GM12864 (cell line): ENCODE results near the gene ZDHHC6.

ENCODE experiments used
- DNase-seq: peaks from one replicate; pipeline ENCODE4 v3.0.0-alpha.2; 2011; ENCODE audit warnings: low read depth
- H3K4me3 ChIP-seq: 2 replicates; pipeline ENCODE4 v1.5.1; 2011; ENCODE audit warnings: mild to moderate bottlenecking, low read depth, low read length, control low read depth
- TF ChIP-seq, protein P1 (sequence below): IDR thresholded peaks from 2 replicates; pipeline ENCODE4 v1.5.1; 2011; ENCODE audit warnings: low read depth, mild to moderate bottlenecking, moderate library complexity, low read length, control low read depth, inconsistent platforms; ENCODE audit errors: missing control alignments

The ZDHHC6 gene, protein sequence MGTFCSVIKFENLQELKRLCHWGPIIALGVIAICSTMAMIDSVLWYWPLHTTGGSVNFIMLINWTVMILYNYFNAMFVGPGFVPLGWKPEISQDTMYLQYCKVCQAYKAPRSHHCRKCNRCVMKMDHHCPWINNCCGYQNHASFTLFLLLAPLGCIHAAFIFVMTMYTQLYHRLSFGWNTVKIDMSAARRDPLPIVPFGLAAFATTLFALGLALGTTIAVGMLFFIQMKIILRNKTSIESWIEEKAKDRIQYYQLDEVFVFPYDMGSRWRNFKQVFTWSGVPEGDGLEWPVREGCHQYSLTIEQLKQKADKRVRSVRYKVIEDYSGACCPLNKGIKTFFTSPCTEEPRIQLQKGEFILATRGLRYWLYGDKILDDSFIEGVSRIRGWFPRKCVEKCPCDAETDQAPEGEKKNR

DNA sequence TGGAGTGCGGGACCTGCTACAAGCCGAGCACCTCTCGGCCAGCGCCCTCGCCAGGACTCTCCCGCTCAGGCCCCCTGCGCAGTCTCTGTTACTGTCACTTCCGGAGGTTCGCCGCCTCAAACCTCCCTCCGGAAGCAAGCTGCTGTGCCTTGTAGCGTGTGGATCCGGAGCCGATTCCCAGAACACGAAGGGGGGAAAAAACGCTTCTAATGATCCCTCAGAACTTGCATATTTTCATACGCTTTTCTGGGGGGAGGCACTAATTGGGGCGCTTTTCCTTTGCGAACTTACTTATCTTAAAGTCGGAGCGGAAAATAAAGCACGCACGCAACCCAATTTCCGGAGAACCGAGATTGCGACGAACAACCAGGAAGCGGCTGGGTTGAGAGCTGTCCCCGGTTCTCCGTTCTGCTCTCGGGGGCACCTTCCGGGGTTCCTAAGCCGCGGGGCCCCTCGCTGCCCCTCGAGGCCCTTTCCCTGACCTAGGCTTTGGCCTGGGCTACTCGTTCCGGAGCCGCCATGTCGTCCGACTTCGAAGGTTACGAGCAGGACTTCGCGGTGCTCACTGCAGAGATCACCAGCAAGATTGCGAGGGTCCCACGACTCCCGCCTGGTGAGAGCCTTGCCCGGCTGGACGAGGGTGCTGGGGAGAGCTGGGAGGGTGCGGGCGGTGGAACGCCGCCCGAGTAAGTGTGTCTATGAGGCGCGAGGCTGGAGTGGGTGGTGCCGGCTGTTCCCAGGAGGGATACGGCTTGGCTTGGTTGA, at the start of gene ZDHHC6, which contains the start of gene VTI1A:
Gene ZDHHC6, minus strand, starts transcription at position 60 of the 765 bp plus-strand sequence. CDS start 1,478 bp downstream, outside the sequence.
Gene VTI1A, plus strand, starts transcription at position 361 of the 765 bp plus-strand sequence. Its CDS starts 159 bp downstream, at position 520.
- TF ChIP-seq, protein P1, sequence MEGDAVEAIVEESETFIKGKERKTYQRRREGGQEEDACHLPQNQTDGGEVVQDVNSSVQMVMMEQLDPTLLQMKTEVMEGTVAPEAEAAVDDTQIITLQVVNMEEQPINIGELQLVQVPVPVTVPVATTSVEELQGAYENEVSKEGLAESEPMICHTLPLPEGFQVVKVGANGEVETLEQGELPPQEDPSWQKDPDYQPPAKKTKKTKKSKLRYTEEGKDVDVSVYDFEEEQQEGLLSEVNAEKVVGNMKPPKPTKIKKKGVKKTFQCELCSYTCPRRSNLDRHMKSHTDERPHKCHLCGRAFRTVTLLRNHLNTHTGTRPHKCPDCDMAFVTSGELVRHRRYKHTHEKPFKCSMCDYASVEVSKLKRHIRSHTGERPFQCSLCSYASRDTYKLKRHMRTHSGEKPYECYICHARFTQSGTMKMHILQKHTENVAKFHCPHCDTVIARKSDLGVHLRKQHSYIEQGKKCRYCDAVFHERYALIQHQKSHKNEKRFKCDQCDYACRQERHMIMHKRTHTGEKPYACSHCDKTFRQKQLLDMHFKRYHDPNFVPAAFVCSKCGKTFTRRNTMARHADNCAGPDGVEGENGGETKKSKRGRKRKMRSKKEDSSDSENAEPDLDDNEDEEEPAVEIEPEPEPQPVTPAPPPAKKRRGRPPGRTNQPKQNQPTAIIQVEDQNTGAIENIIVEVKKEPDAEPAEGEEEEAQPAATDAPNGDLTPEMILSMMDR = peak; percentile 35
- peak within 1 kb of the TSS; percentile 95 for H3K4me3 ChIP-seq
- DNase-seq = peak; percentile 59

GRCh38 chr10:112492736-112493135, 46.0 kb upstream of the ZDHHC6 start:
- TF ChIP-seq, protein P1 = no peak
- H3K4me3 ChIP-seq = no peak overlapping the region
- DNase-seq = no peak

DNA sequence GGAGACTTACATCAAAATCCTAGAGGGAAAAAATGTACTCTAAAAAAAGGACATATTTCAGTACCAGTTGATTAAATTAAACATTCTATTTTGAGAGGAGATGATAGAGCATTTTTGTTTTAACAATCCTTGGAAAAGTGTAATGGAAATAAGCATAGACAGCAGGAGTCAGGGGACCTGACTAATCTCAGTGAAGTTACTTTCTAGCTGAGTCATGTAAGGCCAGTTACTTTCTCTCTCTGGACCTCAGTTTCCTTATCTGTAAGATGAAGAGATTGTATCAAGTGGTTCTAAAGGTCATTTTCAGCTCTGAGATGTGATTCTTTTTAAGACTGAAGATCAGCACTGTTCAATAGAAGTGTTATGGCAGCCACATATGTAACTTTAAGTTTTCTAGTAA, 44.4 kb upstream of the ZDHHC6 start:
- DNase-seq = no peak
- no peak overlapping the region for H3K4me3 ChIP-seq
- TF ChIP-seq, protein P1 = no peak

- TF ChIP-seq, protein P1 = no peak
- DNase-seq = no peak
- no peak overlapping the region for H3K4me3 ChIP-seq
These were observed 43.8 kb upstream of the ZDHHC6 start for GRCh38 chr10:112490545-112490944.

DNA sequence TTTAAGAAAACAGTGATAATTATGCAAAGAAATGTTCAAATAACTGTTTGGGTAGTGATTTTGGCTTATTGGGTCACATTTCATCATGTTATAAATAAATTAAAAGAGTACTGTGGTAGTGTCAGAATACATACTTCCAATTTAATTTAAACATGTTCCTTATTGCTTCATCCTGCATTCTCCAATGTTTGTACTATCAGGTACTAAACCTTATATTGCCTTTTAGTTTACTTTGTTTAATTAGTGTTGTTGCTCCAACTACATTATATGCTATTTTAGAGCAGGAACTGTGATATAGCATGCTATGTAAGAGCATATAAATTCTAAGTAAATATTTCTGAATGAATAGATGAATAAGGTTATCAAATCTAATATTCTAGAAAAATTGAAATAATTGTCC, 41.2 kb upstream of the ZDHHC6 start:
- DNase-seq = no peak
- no peak overlapping the region for H3K4me3 ChIP-seq
- TF ChIP-seq, protein P1 = no peak

DNA sequence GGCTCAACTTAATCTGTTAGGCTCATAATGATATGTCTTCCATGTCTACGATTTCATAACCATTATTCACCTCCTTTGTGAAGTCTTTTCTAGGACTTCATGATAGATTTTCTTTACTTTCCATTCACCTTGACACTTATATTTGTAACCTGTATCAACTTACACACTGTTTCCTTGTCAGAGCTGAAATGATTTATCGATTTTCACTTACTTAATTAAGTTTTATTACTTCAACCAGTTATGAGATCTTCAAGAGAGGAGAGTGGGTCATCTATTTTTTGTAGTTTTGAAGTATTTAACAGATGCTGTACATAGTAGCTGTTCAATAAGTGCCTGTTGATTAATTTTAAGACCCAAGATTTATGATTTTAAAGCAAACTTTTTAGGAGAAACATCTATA, 37.7 kb upstream of the ZDHHC6 start:
- DNase-seq = no peak
- TF ChIP-seq, protein P1 = no peak
- H3K4me3 ChIP-seq = no peak overlapping the region
